Raji (cell line): ENCODE data around the gene TP53BP2.

Experiments used
- POLR2A ChIP-seq: IDR thresholded peaks from 2 replicates; pipeline ENCODE4 v1.6.1; 2011; ENCODE audit warnings: low read depth, low read length, control low read depth; ENCODE audit not compliant: insufficient read depth

The TP53BP2 gene, protein sequence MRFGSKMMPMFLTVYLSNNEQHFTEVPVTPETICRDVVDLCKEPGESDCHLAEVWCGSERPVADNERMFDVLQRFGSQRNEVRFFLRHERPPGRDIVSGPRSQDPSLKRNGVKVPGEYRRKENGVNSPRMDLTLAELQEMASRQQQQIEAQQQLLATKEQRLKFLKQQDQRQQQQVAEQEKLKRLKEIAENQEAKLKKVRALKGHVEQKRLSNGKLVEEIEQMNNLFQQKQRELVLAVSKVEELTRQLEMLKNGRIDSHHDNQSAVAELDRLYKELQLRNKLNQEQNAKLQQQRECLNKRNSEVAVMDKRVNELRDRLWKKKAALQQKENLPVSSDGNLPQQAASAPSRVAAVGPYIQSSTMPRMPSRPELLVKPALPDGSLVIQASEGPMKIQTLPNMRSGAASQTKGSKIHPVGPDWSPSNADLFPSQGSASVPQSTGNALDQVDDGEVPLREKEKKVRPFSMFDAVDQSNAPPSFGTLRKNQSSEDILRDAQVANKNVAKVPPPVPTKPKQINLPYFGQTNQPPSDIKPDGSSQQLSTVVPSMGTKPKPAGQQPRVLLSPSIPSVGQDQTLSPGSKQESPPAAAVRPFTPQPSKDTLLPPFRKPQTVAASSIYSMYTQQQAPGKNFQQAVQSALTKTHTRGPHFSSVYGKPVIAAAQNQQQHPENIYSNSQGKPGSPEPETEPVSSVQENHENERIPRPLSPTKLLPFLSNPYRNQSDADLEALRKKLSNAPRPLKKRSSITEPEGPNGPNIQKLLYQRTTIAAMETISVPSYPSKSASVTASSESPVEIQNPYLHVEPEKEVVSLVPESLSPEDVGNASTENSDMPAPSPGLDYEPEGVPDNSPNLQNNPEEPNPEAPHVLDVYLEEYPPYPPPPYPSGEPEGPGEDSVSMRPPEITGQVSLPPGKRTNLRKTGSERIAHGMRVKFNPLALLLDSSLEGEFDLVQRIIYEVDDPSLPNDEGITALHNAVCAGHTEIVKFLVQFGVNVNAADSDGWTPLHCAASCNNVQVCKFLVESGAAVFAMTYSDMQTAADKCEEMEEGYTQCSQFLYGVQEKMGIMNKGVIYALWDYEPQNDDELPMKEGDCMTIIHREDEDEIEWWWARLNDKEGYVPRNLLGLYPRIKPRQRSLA

GRCh38 chr1:223845810-223846682, at the start of gene TP53BP2:
Gene TP53BP2, minus strand, starts transcription at chr1:223845947. Its CDS starts 267 bp downstream, at chr1:223845680.
- TF ChIP-seq POLR2A = peak; percentile 54

- no peak for TF ChIP-seq POLR2A
These were observed 42.1 kb upstream of the TP53BP2 start for GRCh38 chr1:223887747-223888418.

- no peak for TF ChIP-seq POLR2A
These were observed 40.8 kb upstream of the TP53BP2 start for GRCh38 chr1:223886516-223886921.

- TF ChIP-seq POLR2A = no peak
These were observed 39.9 kb upstream of the TP53BP2 start for GRCh38 chr1:223885614-223886013.

DNA sequence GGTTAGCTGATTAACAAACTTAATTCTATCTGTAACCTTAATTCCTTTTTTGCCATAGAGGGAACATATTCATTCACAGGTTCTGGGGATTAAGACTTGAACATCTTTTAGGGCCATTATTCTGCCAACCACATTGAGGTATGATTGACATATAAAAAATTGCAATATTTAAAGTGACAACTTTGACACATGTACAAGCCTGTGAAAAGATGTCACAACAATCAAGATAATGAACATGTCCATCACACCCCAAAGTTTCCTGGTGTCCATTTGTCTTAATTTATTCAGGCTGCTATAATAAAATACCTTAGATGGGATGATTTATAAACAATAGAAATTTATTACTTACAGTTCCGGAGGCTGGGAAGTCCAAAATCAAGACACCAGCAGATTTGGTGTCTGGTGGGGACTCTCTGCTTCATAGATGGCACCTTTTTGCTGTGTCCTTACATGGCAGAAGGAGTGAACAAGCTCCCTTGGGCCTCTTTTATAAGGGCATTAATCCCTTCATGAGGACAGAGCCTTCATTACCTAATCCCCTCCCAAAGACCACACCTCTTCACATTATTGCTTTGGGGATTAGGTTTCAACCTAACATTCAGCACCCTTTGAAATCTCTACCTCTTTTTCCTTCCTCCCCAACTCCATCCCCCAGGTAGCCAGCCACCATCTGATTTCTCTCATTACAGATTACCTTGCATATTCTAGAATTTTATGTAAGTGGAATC, 33.0 kb upstream of the TP53BP2 start:
- TF ChIP-seq POLR2A = no peak

DNA sequence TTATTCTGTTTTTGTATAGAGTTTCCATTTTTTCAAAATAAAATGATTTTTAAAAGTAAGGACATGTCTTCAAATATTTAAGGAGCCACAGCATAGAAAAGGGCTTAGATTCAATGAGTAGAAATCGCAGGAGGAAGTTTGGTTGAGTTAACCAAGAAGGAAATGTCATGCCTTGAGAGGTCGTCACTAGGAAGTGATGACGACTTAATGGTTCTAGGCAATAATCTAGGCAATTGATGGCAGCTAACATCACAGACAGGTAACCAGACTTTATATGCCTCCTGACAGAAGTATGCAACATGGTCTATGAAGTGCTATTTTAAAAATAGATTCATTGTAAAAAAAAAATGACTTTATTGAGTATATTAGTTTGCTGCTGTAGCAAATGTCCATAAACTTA, 32.1 kb upstream of the TP53BP2 start:
- no peak for TF ChIP-seq POLR2A

DNA sequence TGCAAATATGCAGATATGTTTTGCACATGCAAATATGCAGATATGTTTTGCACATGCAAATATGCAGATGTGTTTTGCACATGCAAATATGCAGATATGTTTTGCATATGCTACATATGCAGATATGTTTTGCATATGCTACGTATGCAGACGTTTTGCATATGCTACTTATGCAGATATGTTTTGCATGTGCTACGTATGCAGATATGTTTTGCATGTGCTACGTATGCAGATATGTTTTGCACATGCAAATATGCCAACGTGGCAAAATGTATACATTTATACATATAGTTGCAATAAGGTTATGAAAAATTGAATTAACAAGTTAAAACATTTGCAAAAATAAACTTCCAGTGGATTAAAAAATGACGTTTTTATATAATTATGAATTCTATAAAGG, 30.8 kb upstream of the TP53BP2 start:
- no peak for TF ChIP-seq POLR2A

DNA sequence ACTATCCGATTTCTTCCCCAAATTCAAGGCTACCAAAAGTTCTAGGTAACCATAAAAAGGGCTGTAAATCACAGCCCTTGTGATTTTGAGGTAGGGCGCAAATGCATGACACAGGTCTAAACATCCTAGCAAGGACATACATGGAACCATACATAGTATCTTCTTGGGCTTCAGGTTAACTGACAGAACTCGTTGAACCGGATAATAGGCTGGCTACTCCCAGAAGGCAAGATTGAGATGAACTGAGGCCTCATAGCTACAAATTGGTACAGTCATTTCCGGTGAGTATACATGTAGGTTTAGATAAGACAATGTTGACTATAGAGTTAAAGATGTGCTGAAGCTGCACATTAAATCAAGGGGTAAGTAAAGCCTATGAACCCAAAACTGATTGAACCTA, 27.3 kb upstream of the TP53BP2 start:
- TF ChIP-seq POLR2A = no peak

GRCh38 chr1:223872308-223872901, 26.7 kb upstream of the TP53BP2 start:
- TF ChIP-seq POLR2A = no peak

GRCh38 chr1:223870617-223871574, 25.1 kb upstream of the TP53BP2 start:
- no peak for TF ChIP-seq POLR2A

GRCh38 chr1:223864084-223864483, 18.3 kb upstream of the TP53BP2 start:
- no peak for TF ChIP-seq POLR2A

- TF ChIP-seq POLR2A = no peak
These were observed 16.2 kb upstream of the TP53BP2 start for GRCh38 chr1:223861904-223862303.

- no peak for TF ChIP-seq POLR2A
These were observed 14.4 kb upstream of the TP53BP2 start for GRCh38 chr1:223860051-223860622.
